ENCODE results near the gene AOPEP. TPM values are rescaled to one million over a fixed set of nuclear protein-coding genes. Genes with fewer than 3 reads are reported as not detected.
"Not testable (repeated sequence)": the region's sequence is repeated elsewhere in the genome, so short reads cannot be mapped to it uniquely, and the experiment has no call there.

The AOPEP gene
- total RNA-seq, 1 donor from 2014 or later, result 75.3 TPM

DNA sequence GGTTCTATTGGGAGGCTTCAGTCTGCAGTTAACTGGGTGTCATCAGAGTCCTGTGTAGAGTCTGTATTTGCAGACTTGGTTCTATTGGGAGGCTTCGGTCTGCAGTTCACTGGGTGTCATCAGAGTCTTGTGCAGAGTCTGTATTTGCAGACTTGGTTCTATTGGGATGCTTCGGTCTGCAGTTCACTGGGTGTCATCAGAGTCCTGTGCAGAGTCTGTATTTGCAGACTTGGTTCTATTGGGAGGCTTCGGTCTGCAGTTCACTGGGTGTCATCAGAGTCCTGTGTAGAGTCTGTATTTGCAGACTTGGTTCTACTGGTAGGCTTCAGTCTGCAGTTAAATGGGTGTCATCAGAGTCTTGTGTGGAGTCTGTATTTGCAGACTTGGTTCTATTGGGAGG, 239.5 kb downstream of the AOPEP start:
- not testable (repeated sequence) for H3K9me3 Mint-ChIP-seq (ENCODE audit: unreplicated experiment); FAIRE-seq; DNase-seq (ENCODE audit: low read depth)

DNA sequence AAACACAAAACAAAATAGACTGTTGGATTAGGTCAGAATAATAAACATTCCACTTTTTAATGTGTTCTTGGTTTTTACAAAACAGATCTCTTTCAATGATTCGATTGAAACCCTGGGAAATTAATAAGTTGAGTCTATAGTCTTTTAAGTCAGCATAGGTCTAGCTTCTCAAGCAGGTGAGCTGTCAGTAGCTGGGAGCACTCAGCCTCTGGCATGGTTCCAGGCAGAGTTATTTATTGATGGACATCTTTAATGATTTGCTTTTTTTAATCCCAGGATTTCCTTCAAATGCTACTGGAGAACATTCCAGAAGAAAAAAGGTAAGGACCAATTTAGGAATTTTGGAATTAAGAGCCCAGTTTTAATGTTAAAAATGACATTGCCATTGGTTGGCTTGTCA, 241.0 kb downstream of the AOPEP start:
- H4K20me1 ChIP-seq (ENCODE audit: insufficient read depth, low read length), result no peaks in the 10 kb centered on the region
- Mint-ChIP-seq H3K27me3 (ENCODE audit: low read depth, unreplicated experiment) (no peaks in the 10 kb centered on the region), H3K9me3 (ENCODE audit: unreplicated experiment) (peaks cover 2% of the 10 kb centered on the region), H3K27ac (ENCODE audit: unreplicated experiment) (no peak overlapping the region), H3K4me3 (ENCODE audit: unreplicated experiment) (no peak overlapping the region), H3K36me3 (ENCODE audit: low read depth, unreplicated experiment) (peaks cover 13% of the 10 kb centered on the region), H3K4me1 (ENCODE audit: low read depth, unreplicated experiment) (peaks cover 3% of the 10 kb centered on the region)
- H3K9me3 ChIP-seq (ENCODE audit: insufficient read depth, low read depth, low read length), result no peaks in the 10 kb centered on the region
- no peak overlapping the region for H2AFZ ChIP-seq (ENCODE audit: low read depth, low read length)
- no peak for FAIRE-seq
- H3K4me3 ChIP-seq (ENCODE audit: insufficient read depth, low read depth, low read length), result no peak overlapping the region
- TF ChIP-seq EZH2 (IDR thresholded peaks at IDR 0.05; ENCODE audit: insufficient read depth, low read length), result no peak
- TF ChIP-seq CTCF (IDR thresholded peaks at IDR 0.05; ENCODE audit: insufficient read depth, low read depth, low read length), result no peak
- H3K4me1 ChIP-seq (ENCODE audit: insufficient read depth, low read length), result no peaks in the 10 kb centered on the region
- DNase-seq (ENCODE audit: low read depth), result no peak
- no peaks in the 10 kb centered on the region for H3K79me2 ChIP-seq (ENCODE audit: insufficient read depth, low read length)
- no peak overlapping the region for H3K4me2 ChIP-seq (ENCODE audit: low read length)
- H3K27me3 ChIP-seq (ENCODE audit: insufficient read depth, low read length), result no peaks in the 10 kb centered on the region
- H3K9ac ChIP-seq (ENCODE audit: low read length), result no peak overlapping the region
- no peak overlapping the region for H3K27ac ChIP-seq (ENCODE audit: low read depth, low read length)
- no peaks in the 10 kb centered on the region for H3K36me3 ChIP-seq (ENCODE audit: insufficient read depth, low read length)

More for the DNA sequence above, 239.5 kb downstream of the AOPEP start:
- not testable (repeated sequence) for H3K79me2 ChIP-seq (ENCODE audit: insufficient read depth, low read length); H3K4me1 Mint-ChIP-seq (ENCODE audit: low read depth, unreplicated experiment); H3K27ac ChIP-seq (ENCODE audit: low read depth, low read length); H2AFZ ChIP-seq (ENCODE audit: low read depth, low read length); H3K27me3 Mint-ChIP-seq (ENCODE audit: low read depth, unreplicated experiment); H3K9ac ChIP-seq (ENCODE audit: low read length); H3K4me3 ChIP-seq (ENCODE audit: insufficient read depth, low read depth, low read length); H3K4me2 ChIP-seq (ENCODE audit: low read length); H3K4me1 ChIP-seq (ENCODE audit: insufficient read depth, low read length); H3K9me3 ChIP-seq (ENCODE audit: insufficient read depth, low read depth, low read length); H4K20me1 ChIP-seq (ENCODE audit: insufficient read depth, low read length); H3K36me3 ChIP-seq (ENCODE audit: insufficient read depth, low read length); H3K27me3 ChIP-seq (ENCODE audit: insufficient read depth, low read length); H3K27ac Mint-ChIP-seq (ENCODE audit: unreplicated experiment); H3K4me3 Mint-ChIP-seq (ENCODE audit: unreplicated experiment)
- peaks cover 14% of the 10 kb centered on the region for H3K36me3 Mint-ChIP-seq (ENCODE audit: low read depth, unreplicated experiment)

GRCh38 chr9:94971378-94972131, 245.1 kb downstream of the AOPEP start:
- no peaks in the 10 kb centered on the region for H3K36me3 ChIP-seq (ENCODE audit: insufficient read depth, low read length)
- no peak overlapping the region for H2AFZ ChIP-seq (ENCODE audit: low read depth, low read length)
- no peak overlapping the region for H3K4me3 ChIP-seq (ENCODE audit: insufficient read depth, low read depth, low read length)
- H3K9ac ChIP-seq (ENCODE audit: low read length), result no peak overlapping the region
- H3K79me2 ChIP-seq (ENCODE audit: insufficient read depth, low read length), result no peaks in the 10 kb centered on the region
- no peak overlapping the region for H3K27ac Mint-ChIP-seq (ENCODE audit: unreplicated experiment)
- no peaks in the 10 kb centered on the region for H3K27me3 ChIP-seq (ENCODE audit: insufficient read depth, low read length)
- peaks cover 14% of the 10 kb centered on the region for H3K4me1 ChIP-seq (ENCODE audit: insufficient read depth, low read length)
- DNase-seq (ENCODE audit: low read depth), result no peak
- H3K27me3 Mint-ChIP-seq (ENCODE audit: low read depth, unreplicated experiment), result no peaks in the 10 kb centered on the region
- no peak overlapping the region for H3K4me3 Mint-ChIP-seq (ENCODE audit: unreplicated experiment)
- peaks cover 21% of the 10 kb centered on the region for H3K36me3 Mint-ChIP-seq (ENCODE audit: low read depth, unreplicated experiment)
- no peaks in the 10 kb centered on the region for H3K9me3 ChIP-seq (ENCODE audit: insufficient read depth, low read depth, low read length)
- peaks cover 25% of the 10 kb centered on the region for H3K4me1 Mint-ChIP-seq (ENCODE audit: low read depth, unreplicated experiment)
- no peak overlapping the region for H3K27ac ChIP-seq (ENCODE audit: low read depth, low read length)
- H3K9me3 Mint-ChIP-seq (ENCODE audit: unreplicated experiment), result peaks cover 4% of the 10 kb centered on the region
- no peak for TF ChIP-seq EZH2 (IDR thresholded peaks at IDR 0.05; ENCODE audit: insufficient read depth, low read length)
- TF ChIP-seq CTCF (IDR thresholded peaks at IDR 0.05; ENCODE audit: insufficient read depth, low read depth, low read length), result no peak
- H4K20me1 ChIP-seq (ENCODE audit: insufficient read depth, low read length), result no peaks in the 10 kb centered on the region
- no peak for FAIRE-seq
- H3K4me2 ChIP-seq (ENCODE audit: low read length), result no peak overlapping the region

Data from astrocyte (in vitro differentiated cells and primary cell).